PC-9 (cell line): ENCODE measurements around the gene FAM209A. TPM values are rescaled to one million over a fixed set of nuclear protein-coding genes. Genes with fewer than 3 reads are reported as not detected.

ENCODE experiments used
- BruUV-seq: library from RNA; stranded (reverse); fragments of 400-500 nt; replicated peaks from 2 replicates; lab custom pipeline; 2021; lab: Mats Ljungman, UMichigan
- CTCF ChIA-PET: fragments of 300-600 bp; sonication (Branson Sonifier 250); formaldehyde crosslinking; loops from one replicate; lab custom pipeline; 2022; ENCODE audit warnings: antibody characterized with exemption; lab: Charles Lee
- POLR2A ChIA-PET: fragments of 300-600 bp; sonication (Branson Sonifier 250); formaldehyde crosslinking; loops from one replicate; lab custom pipeline; 2022; ENCODE audit warnings: antibody characterized with exemption; ENCODE audit not compliant: unreplicated experiment; lab: Charles Lee
- DNase-seq, 2 experiments: peaks; one replicate each; pipeline versions ENCODE4 v3.0.0 to v3.0.0-alpha.2; 2015 to 2022; ENCODE audit warnings: mixed read lengths in 1 of 2
- H2AFZ ChIP-seq: fragments of 200-600 bp; sonication (generic); 2 replicates; pipeline ENCODE4 v1.8.1; 2017; ENCODE audit warnings: antibody characterized with exemption
- H3F3A ChIP-seq: fragments of 200-600 bp; sonication (generic); 2 replicates; pipeline ENCODE4 v1.8.1; 2017; ENCODE audit warnings: antibody characterized with exemption, mild to moderate bottlenecking, low read depth; ENCODE audit not compliant: insufficient read depth
- H3K27ac ChIP-seq: fragments of 200-600 bp; sonication (generic); 2 replicates; pipeline ENCODE4 v1.6.1; 2016; ENCODE audit warnings: mixed run types
- H3K27me3 ChIP-seq: fragments of 200-600 bp; sonication (generic); 2 replicates; pipeline ENCODE4 v1.6.1; 2016; ENCODE audit warnings: low read depth, mixed run types; ENCODE audit not compliant: insufficient read depth
- H3K36me3 ChIP-seq: fragments of 200-600 bp; sonication (generic); 2 replicates; pipeline ENCODE4 v1.6.1; 2016; ENCODE audit warnings: low read depth, mixed run types
- H3K4me1 ChIP-seq: fragments of 200-600 bp; sonication (generic); replicated peaks from 2 replicates; pipeline ENCODE4 v1.6.1; 2016; ENCODE audit warnings: mixed run types; ENCODE audit not compliant: insufficient read depth
- H3K4me2 ChIP-seq: fragments of 200-600 bp; sonication (generic); 2 replicates; pipeline ENCODE4 v1.6.1; 2017; ENCODE audit warnings: mixed run types
- H3K4me3 ChIP-seq: fragments of 200-600 bp; sonication (generic); 2 replicates; pipeline ENCODE4 v1.6.1; 2016; ENCODE audit warnings: mixed run types
- H3K79me2 ChIP-seq: fragments of 200-600 bp; sonication (generic); 2 replicates; pipeline ENCODE4 v1.6.1; 2017; ENCODE audit warnings: low read depth, mixed run types
- H3K9me2 ChIP-seq: fragments of 200-600 bp; sonication (generic); 2 replicates; pipeline ENCODE4 v1.8.1; 2017; ENCODE audit warnings: mild to moderate bottlenecking; ENCODE audit not compliant: insufficient read depth
- H3K9me3 ChIP-seq: fragments of 200-600 bp; sonication (generic); 2 replicates; pipeline ENCODE4 v1.8.1; 2016; ENCODE audit warnings: low read depth; ENCODE audit not compliant: insufficient read depth
- H4K20me1 ChIP-seq: fragments of 200-600 bp; sonication (generic); 2 replicates; pipeline ENCODE4 v1.8.1; 2017; ENCODE audit not compliant: insufficient read depth
- EZH2 ChIP-seq: fragments of 200-600 bp; sonication (generic); IDR thresholded peaks from 2 replicates; pipeline ENCODE4 v1.8.0; 2017; ENCODE audit warnings: antibody characterized with exemption, low read depth
- intact Hi-C: fragments of 100-400 bp; cut with micrococcal nuclease; formaldehyde crosslinking; loops from one replicate; pipeline ENCODE4 v1.10.0; 2022; ENCODE audit not compliant: unreplicated experiment
- total RNA-seq: library from RNA; stranded (reverse); gene quantifications from 2 replicates; pipeline ENCODE4 v1.2.3, GENCODE V29; 2021
- TF ChIP-seq, protein P1 (sequence below): fragments of 200-600 bp; sonication (generic); conservative IDR thresholded peaks from 2 replicates; pipeline ENCODE4 v1.6.1; 2017; ENCODE audit warnings: mixed run types, antibody characterized with exemption, mild to moderate bottlenecking, moderate library complexity

FAM209A gene
- total RNA-seq, 1 experiment from 2014 or later = not detected

DNA sequence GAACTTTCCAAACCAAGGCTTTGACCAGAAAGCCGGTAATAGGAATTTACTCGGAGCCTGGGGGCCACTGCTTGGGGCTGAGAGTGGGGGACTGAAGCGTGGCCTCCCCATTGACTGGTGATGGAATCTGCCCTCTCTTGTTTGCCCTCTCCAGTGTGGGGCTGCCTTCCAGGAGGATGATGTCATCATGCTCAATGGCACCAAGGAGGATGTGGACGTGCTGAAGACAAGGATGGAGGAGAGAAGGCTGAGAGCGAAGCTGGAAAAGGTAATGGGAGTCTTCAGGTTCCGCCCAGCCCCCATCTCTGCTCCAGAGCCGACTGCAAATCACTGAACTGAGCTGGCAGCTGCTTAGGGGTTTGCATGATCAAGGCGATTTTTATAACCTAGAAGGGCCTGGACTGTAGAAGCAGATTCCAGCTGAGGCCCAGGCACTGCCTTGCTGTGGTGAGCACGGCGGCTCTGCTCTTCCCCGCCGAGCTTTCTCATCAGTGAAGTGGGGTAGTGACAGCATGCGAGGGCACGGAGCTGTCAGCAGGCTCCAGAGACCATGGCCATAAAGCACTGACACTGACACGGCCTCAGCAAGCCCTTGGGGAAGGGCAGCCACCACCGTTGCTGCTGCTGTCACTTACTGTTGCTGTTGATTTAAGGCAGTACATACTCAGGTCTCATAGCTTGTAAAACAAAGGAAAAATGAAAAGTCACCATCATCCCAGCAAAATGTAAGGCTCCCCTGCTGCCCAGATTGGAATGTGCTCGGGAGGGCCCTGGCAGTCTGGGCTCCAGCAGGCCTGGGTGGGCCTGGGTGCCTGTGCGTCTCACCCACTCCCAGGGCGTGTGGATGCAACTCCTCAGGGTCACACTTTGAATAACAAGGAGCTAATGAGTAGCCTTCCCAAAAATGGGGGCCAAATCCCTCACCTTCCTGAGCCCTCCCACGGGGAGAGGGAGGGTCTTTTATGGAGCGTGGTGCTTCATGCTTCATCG is 11.1 kb upstream of the FAM209A start:
- no peaks in the 10 kb centered on the region for H3K4me1 ChIP-seq
- no peaks in the 10 kb centered on the region for H3K27me3 ChIP-seq
- no peak overlapping the region for H2AFZ ChIP-seq
- ChIA-PET CTCF (no interaction called here), POLR2A (interaction anchor here (0.6 kb wide), 1 partner anchor 1333 kb away, joined by 4 read pairs; no protein-coding TSS in a partner anchor)
- no peak overlapping the region for H3K27ac ChIP-seq
- no peaks in the 10 kb centered on the region for H3K79me2 ChIP-seq
- intact Hi-C loops = no loop called here
- H3K9me2 ChIP-seq = no peaks in the 10 kb centered on the region
- H3F3A ChIP-seq = no peaks in the 10 kb centered on the region
- TF ChIP-seq, protein P1, sequence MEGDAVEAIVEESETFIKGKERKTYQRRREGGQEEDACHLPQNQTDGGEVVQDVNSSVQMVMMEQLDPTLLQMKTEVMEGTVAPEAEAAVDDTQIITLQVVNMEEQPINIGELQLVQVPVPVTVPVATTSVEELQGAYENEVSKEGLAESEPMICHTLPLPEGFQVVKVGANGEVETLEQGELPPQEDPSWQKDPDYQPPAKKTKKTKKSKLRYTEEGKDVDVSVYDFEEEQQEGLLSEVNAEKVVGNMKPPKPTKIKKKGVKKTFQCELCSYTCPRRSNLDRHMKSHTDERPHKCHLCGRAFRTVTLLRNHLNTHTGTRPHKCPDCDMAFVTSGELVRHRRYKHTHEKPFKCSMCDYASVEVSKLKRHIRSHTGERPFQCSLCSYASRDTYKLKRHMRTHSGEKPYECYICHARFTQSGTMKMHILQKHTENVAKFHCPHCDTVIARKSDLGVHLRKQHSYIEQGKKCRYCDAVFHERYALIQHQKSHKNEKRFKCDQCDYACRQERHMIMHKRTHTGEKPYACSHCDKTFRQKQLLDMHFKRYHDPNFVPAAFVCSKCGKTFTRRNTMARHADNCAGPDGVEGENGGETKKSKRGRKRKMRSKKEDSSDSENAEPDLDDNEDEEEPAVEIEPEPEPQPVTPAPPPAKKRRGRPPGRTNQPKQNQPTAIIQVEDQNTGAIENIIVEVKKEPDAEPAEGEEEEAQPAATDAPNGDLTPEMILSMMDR = no peak
- no peak for TF ChIP-seq EZH2
- DNase-seq = no peak
- 0 out of 2 replicates have a peak, but pooled peaks cover 9% of the 10 kb centered on the region for H3K36me3 ChIP-seq
- H3K9me3 ChIP-seq = no peaks in the 10 kb centered on the region
- H4K20me1 ChIP-seq = peaks cover 4% of the 10 kb centered on the region; the same call in 1 of the 2 replicates
- no TSS peak for BruUV-seq
- H3K4me3 ChIP-seq = no peak overlapping the region
- no peak overlapping the region for H3K4me2 ChIP-seq

DNA sequence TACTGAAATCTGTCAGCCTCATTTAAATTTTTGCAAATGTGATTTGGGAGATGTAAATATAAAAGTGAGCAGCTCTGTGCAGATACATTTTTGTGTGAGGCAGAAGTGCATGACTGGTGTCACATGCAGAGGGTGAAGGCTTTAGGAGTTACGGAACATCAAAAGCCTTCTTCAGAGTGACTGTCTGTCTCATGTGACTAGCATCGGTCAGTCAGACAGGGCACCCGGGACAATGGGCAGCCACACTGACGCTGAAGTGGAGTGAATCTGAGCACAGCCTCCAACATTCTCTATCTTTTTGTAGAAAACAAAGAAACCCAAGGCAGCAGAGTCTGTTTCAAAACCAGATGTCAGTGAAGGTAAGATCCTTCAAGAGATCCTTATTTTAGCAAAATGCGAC is 7.9 kb upstream of the FAM209A start:
- no peak overlapping the region for H3K4me2 ChIP-seq
- H3K79me2 ChIP-seq = no peaks in the 10 kb centered on the region
- BruUV-seq = no TSS peak
- POLR2A ChIA-PET = no interaction called here
- intact Hi-C loops = loop anchor here (5.0 kb wide), 1 partner anchor 269 kb away; the partner anchor contains the start of gene MC3R
- no peaks in the 10 kb centered on the region for H3K27me3 ChIP-seq
- no peak overlapping the region for H3K4me3 ChIP-seq
- H3K9me3 ChIP-seq = peaks cover 11% of the 10 kb centered on the region; the same call in 1 of the 2 replicates
- no peak overlapping the region for H3K27ac ChIP-seq
- H3K4me1 ChIP-seq = no peaks in the 10 kb centered on the region
- no peak for DNase-seq
- CTCF ChIA-PET = interaction anchor here (0.6 kb wide), 1 partner anchor 256 kb away, joined by 5 read pairs; no protein-coding TSS in a partner anchor
- 0 out of 2 replicates have a peak, but pooled peaks cover 20% of the 10 kb centered on the region for H3K36me3 ChIP-seq
- TF ChIP-seq, protein P1 = no peak
- TF ChIP-seq EZH2 = no peak
- no peaks in the 10 kb centered on the region for H3F3A ChIP-seq
- H4K20me1 ChIP-seq = peaks cover 4% of the 10 kb centered on the region; the same call in 1 of the 2 replicates
- H2AFZ ChIP-seq = no peak overlapping the region
- H3K9me2 ChIP-seq = no peaks in the 10 kb centered on the region

DNA sequence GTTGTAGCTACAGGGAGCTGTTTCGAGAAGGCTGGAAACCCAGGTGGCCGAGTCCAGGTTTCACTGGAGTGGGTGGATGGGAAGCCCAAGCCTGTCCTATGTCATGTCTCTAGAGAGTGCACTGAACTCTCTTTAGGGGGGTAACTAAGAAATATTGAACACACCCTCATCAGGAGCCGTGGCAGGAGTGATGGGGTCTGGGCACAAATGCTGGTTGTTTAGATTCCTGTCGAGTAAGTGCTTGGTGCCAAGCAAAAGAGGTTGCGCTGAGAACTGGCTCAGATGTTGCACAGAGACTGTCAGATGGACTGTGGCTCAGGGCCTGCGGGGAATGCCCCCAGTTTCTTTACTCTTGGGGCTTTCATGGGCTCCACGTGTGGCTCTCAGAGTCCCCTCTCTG is 7.3 kb upstream of the FAM209A start:
- Histone ChIP-seq H2AFZ (no peak overlapping the region), H3K27ac (no peak overlapping the region), H3K9me2 (no peaks in the 10 kb centered on the region), H4K20me1 (peaks cover 4% of the 10 kb centered on the region; the same call in 1 of the 2 replicates), H3K4me2 (no peak overlapping the region), H3K4me3 (no peak overlapping the region), H3K79me2 (no peaks in the 10 kb centered on the region), H3K9me3 (peaks cover 11% of the 10 kb centered on the region; the same call in 1 of the 2 replicates), H3F3A (no peaks in the 10 kb centered on the region), H3K4me1 (no peaks in the 10 kb centered on the region), H3K36me3 (0 out of 2 replicates have a peak, but pooled peaks cover 20% of the 10 kb centered on the region), H3K27me3 (no peaks in the 10 kb centered on the region)
- DNase-seq = no peak
- CTCF ChIA-PET = no interaction called here
- POLR2A ChIA-PET = no interaction called here
- intact Hi-C loops = loop anchor here (5.0 kb wide), 1 partner anchor 270 kb away; the partner anchor contains the start of gene MC3R
- TF ChIP-seq EZH2 = no peak
- TF ChIP-seq, protein P1 = no peak
- no TSS peak for BruUV-seq
